PC-3 (cell line): ENCODE data around the gene ERH.

ENCODE experiments used
- EZH2 ChIP-seq: fragments of 300-600 bp; sonication (generic); IDR thresholded peaks from one replicate; pipeline ENCODE4 v1.6.1; 2017; ENCODE audit warnings: antibody characterized with exemption, mild to moderate bottlenecking, low read length; ENCODE audit not compliant: unreplicated experiment
- TF ChIP-seq, protein P1 (sequence below): fragments of 300-600 bp; sonication (generic); conservative IDR thresholded peaks from 2 replicates; pipeline ENCODE4 v1.5.1; 2017; ENCODE audit warnings: antibody characterized with exemption, low read depth, mild to moderate bottlenecking, low read length

DNA sequence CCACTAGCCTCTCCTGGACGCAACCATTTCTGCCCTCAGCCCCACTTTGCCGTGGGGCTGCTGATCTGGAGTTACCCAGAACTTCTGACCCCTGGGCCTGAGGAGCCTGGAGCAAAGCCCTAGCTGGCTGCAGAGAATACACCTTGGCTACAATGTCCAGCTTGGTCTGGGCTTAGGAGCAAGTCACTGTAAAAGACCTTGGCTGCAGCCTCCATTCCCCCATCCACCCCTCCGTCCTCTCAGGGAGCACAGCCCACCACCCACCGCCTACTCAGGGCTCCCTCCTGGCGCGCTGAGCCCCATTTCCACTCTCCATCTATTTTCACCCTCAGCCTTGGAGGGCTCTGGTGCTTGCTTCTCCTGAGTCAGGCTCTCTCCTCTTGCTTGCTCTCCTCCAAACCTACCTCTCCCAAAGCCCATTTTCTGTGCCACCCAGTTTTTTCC lies 42.9 kb downstream of the ERH start:
- TF ChIP-seq, protein P1, sequence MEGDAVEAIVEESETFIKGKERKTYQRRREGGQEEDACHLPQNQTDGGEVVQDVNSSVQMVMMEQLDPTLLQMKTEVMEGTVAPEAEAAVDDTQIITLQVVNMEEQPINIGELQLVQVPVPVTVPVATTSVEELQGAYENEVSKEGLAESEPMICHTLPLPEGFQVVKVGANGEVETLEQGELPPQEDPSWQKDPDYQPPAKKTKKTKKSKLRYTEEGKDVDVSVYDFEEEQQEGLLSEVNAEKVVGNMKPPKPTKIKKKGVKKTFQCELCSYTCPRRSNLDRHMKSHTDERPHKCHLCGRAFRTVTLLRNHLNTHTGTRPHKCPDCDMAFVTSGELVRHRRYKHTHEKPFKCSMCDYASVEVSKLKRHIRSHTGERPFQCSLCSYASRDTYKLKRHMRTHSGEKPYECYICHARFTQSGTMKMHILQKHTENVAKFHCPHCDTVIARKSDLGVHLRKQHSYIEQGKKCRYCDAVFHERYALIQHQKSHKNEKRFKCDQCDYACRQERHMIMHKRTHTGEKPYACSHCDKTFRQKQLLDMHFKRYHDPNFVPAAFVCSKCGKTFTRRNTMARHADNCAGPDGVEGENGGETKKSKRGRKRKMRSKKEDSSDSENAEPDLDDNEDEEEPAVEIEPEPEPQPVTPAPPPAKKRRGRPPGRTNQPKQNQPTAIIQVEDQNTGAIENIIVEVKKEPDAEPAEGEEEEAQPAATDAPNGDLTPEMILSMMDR: no peak
- no peak for TF ChIP-seq EZH2
